Hepatic stellate cell (primary cell): ENCODE results near the gene ZFAND2B.
A peak's percentile ranks its signal among the peaks of the same experiment; 100 is the strongest.
"Not testable (repeated sequence)": the region's sequence is repeated elsewhere in the genome, so short reads cannot be mapped to it uniquely, and the experiment has no call there.

ENCODE experiments used
- DNase-seq: peaks from one replicate; pipeline ENCODE4 v3.0.0; 2011; ENCODE audit warnings: low spot score

Gene ZFAND2B

GRCh38 chr2:219250049-219250781 is 43.6 kb downstream of the ZFAND2B start:
- no peak for DNase-seq

- DNase-seq: peak; percentile 37
These were observed 45.1 kb downstream of the ZFAND2B start for GRCh38 chr2:219251656-219252055.

- DNase-seq: no peak
These were observed 45.5 kb downstream of the ZFAND2B start for GRCh38 chr2:219252084-219252483.

- no peak for DNase-seq
These were observed 46.0 kb downstream of the ZFAND2B start for GRCh38 chr2:219252570-219252899.

GRCh38 chr2:219252900-219253752 is 46.5 kb downstream of the ZFAND2B start, which contains the start of gene TUBA4B:
TSS of gene TUBA4B (plus strand) at chr2:219253243. CDS start at chr2:219253408, 165 bp downstream.
- DNase-seq: peak; percentile 28

GRCh38 chr2:219253753-219254589 is 47.4 kb downstream of the ZFAND2B start, which contains the start of gene TUBA4A:
TSS of gene TUBA4A (minus strand) at chr2:219253918. CDS start at chr2:219253858, 60 bp downstream.
- peak; percentile 91 for DNase-seq

- DNase-seq: no peak
These were observed 48.1 kb downstream of the ZFAND2B start for GRCh38 chr2:219254590-219255201.

- not testable (repeated sequence) for DNase-seq
These were observed 52.4 kb downstream of the ZFAND2B start for GRCh38 chr2:219258942-219259341.
